Purkinje cell (primary cell): ENCODE results near the gene POSTN. TPM values are rescaled to one million over a fixed set of nuclear protein-coding genes. Genes with fewer than 3 reads are reported as not detected.

Experiments used
- polyA plus RNA-seq: library from polyadenylated mRNA; unstranded; fragments of >200 nt; fragmentation: Nextera tagmentation; gene quantifications from 2 replicates; pipeline ENCODE4 v1.2.1, GENCODE V29; 2014

POSTN gene
- polyA plus RNA-seq = 3.1 TPM in 1 of 2 replicates, not detected in the other

GRCh38 chr13:37598597-37598996 lies at the start of gene POSTN:
POSTN (minus strand) TSS chr13:37598768; CDS start chr13:37598726, 42 bp downstream.

